GM19328 (cell line): Measurements from ENCODE around the gene TMPRSS12.
"Not testable (repeated sequence)": the region's sequence is repeated elsewhere in the genome, so short reads cannot be mapped to it uniquely, and the experiment has no call there.

ENCODE experiments used
- ATAC-seq: cut with Tn5 transposase; IDR thresholded peaks from one replicate; pipeline ENCODE4 v1.9.1; 2021; ENCODE audit warnings: mild to moderate bottlenecking, moderate library complexity; ENCODE audit not compliant: unreplicated experiment

TMPRSS12 gene

GRCh38 chr12:50855218-50855617, 12.5 kb downstream of the TMPRSS12 start:
- not testable (repeated sequence) for ATAC-seq

DNA sequence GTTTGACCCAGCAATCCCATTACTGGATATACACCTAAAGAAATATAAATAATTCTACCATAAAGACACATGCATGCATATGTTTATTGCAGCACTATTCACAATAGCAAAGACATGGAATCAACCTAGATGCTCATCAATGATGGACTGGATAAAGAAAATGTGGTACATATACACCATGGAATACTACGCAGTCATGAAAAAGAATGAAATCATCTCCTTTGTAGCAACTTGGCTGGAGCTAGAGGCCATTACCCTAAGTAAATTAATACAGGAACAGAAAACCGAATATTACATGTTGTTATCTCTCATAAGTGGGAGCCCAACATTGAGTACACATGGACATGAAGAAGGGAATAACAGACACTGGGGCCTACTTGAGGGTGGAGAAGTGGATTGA, 13.0 kb downstream of the TMPRSS12 start:
- not testable (repeated sequence) for ATAC-seq

DNA sequence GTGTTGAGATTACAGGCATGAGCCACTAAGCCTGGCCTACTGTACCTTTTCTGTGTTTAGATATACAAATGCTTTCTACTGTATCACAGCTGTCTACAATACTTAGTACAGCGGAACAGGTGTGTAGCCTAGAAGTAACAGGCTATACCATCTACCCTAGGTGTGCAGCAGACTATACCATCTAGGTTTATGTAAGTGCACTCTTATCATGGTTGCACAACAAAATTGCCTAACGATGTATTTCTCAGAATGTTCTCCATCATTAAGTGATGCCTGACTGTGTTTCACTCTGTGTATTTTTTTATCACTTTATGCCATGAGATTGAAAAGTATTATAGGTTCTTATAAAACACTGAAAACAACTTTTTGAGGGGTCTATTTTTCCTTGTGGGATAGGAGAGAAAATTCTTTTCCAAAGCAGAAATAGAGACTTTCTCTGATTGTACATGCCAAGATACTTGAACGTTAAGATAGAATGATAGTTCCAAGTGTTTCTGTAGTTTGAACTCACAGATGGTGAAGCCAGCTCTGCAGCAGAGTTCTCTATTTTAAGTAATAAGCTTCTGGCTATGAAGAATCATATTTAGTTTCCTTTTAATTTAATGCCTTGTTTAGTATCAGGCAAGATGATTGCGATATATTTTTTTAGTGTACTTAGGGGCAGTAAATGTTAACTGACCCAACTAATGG, 17.0 kb downstream of the TMPRSS12 start:
- ATAC-seq: no peak

GRCh38 chr12:50862316-50862715, 19.6 kb downstream of the TMPRSS12 start:
- ATAC-seq: no peak

DNA sequence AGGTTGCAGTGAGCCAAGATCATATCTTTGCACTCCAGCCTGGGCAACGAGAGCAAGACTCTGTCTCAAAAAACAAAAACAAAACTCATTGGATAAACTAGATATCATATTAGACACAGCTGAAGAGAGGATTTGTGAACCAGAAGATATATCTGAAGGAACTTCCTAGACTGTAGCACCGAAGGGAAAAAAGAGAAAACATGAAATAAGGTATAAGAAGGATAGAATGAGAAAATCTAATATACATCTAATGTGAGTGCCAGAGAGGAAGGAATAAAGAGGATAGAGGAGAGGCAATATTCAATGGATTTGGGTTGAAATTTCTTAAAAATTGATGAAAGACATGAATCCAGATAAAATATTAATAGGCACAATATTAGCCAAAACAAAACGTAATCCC, 22.5 kb downstream of the TMPRSS12 start:
- ATAC-seq: no peak

- not testable (repeated sequence) for ATAC-seq
These were observed 26.2 kb downstream of the TMPRSS12 start for GRCh38 chr12:50868881-50869280.

DNA sequence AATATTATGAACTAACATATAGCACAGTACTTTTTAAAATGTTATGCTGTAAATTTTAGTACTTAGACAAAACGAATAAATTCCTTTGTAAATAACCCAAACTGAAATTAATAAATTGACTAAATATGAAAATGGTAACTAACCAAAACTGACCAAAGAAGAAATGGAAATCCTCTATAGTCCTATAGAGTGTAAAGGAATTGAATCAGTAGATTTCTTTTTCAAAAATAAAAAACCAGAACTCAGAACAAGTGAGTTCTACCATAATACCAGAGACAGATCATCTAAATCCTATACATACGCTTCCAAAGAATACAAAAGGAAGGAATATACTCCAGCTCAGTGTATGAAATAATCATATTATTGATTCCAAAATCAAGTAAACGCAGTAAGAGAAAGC, 39.8 kb downstream of the TMPRSS12 start:
- ATAC-seq: no peak

DNA sequence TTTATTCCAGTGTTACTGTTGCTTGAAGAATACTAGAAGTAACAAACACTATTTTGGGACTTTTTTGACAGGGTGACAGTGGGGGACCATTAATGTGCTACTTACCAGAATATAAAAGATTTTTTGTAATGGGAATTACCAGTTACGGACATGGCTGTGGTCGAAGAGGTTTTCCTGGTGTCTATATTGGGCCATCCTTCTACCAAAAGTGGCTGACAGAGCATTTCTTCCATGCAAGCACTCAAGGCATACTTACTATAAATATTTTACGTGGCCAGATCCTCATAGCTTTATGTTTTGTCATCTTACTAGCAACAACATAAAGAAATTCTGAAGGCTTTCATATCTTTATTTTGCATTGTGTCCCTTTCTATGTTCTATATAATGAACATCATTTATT, 44.5 kb downstream of the TMPRSS12 start:
- no peak for ATAC-seq

DNA sequence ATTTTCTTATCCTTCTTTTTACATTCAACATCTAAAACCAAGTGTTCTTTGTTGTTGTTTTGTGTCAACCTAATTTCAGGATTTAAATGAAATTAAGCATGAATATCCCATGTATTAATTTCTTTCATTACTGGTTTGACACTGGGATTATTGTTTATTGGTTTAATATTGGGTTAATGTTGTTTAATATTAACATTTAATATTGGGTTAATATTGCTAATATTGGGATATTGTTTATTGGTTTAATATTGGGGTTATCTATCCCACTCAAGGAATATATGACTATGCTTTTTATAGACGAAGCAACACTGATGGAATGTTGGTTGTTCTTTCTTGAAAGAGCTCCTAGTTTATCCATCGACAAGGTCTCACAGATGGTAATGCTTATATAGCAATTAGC, 45.9 kb downstream of the TMPRSS12 start:
- no peak for ATAC-seq

DNA sequence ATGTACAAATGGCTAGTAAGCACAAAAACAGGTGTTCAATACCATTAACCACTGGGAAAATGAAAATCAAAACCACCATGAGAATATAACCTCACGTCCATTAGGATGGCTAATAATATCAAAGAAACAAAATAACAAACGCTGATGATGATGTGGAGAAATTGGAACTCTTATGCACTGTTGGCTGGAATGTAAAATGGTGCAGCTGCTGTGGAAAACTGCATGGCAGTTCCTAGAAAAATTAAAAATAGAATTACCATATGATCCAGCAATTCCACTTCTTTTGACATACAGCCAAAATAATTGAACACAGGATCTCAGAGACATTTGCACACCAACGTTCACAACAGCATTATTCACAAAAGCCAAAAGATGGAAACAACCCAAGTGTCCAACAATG, 51.5 kb downstream of the TMPRSS12 start:
- ATAC-seq: no peak

- no peak for ATAC-seq
These were observed 59.0 kb downstream of the TMPRSS12 start for GRCh38 chr12:50901685-50902113.

GRCh38 chr12:50908479-50908878, 65.8 kb downstream of the TMPRSS12 start:
- not testable (repeated sequence) for ATAC-seq

GRCh38 chr12:50912361-50912760, 69.6 kb downstream of the TMPRSS12 start:
- ATAC-seq: not testable (repeated sequence)

- ATAC-seq: no peak
These were observed 70.5 kb downstream of the TMPRSS12 start for GRCh38 chr12:50913224-50913623.

GRCh38 chr12:50914872-50915484, 72.3 kb downstream of the TMPRSS12 start:
- ATAC-seq: no peak

- ATAC-seq: no peak
These were observed 73.6 kb downstream of the TMPRSS12 start for GRCh38 chr12:50916292-50916691.

DNA sequence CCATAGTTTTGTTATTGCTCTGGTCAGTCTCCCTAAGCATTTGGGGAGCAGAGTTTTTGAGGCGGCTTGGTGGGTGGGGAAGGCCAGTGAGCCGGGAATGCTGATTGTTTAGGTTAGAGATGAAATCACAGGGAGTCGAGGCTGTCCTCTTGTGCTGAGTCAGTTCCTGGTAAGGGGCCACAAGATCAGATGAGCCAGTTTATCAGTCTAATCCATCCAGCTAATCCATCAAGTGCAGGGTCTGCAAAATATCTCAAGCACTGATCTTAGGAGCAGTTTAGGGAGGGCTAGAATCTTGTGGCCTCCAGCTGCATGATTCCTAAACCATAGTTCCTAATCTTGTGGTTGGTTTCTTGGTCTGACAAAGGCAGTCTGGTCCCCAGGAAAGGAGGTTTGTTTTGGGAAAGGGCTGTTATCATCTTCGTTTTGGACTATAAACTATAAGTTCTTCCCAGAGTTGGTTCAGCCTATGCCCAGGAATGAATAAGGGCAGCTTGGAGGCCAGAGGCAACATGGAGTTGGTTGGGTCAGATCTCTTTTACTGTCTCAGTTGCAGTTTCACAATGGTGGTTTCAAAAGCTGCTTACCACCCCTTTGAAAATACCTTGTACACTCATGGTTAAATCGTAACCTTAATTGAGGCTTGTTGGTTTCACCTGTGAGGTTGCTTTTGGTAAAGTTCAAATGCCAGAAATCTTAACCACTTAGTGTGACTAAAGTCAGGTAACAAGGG, 76.0 kb downstream of the TMPRSS12 start:
- ATAC-seq: no peak

GRCh38 chr12:50922820-50923219, 80.1 kb downstream of the TMPRSS12 start:
- ATAC-seq: no peak

GRCh38 chr12:50923361-50924130, 80.8 kb downstream of the TMPRSS12 start:
- ATAC-seq: no peak

DNA sequence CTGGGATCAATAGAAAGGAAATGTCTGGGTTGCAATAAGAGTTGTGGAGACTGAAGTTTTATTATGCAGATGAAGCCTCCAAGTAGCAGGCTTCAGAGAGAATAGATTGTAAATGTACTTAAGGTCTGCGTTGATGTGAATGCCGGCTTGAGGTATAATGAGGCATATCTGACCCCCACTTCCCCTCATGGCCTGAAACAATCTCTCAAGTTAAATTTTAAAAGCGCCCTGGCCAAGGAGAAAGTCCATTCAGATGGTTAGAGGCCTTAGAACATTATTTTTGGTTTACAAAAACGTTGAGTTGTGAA, 81.4 kb downstream of the TMPRSS12 start:
- no peak for ATAC-seq
